Trophoblast cell (in vitro differentiated cells and primary cell): ENCODE data around the gene EIF3F.

Experiments
- DNase-seq, 2 donors: peaks; one replicate each; pipeline ENCODE4 v3.0.0-alpha.2; 2016
- H2AFZ ChIP-seq: 2 replicates; pipeline ENCODE4 v1.6.1; 2013; ENCODE audit warnings: low read length, moderate library complexity, mild to moderate bottlenecking; ENCODE audit not compliant: insufficient read depth, poor library complexity
- H2AK5ac ChIP-seq: 2 replicates; pipeline ENCODE4 v1.6.1; 2013; ENCODE audit warnings: mild to moderate bottlenecking, low read length
- H2BK120ac ChIP-seq: 2 replicates; pipeline ENCODE4 v1.6.1; 2013; ENCODE audit warnings: low read length, mild to moderate bottlenecking, moderate library complexity; ENCODE audit not compliant: insufficient read depth, poor library complexity
- H2BK12ac ChIP-seq: 2 replicates; pipeline ENCODE4 v1.6.1; 2013; ENCODE audit warnings: mild to moderate bottlenecking, low read length, moderate library complexity
- H2BK5ac ChIP-seq: 2 replicates; pipeline ENCODE4 v1.6.1; 2013; ENCODE audit warnings: low read length, low read depth, moderate library complexity, mild to moderate bottlenecking; ENCODE audit not compliant: poor library complexity
- H3K14ac ChIP-seq: 2 replicates; pipeline ENCODE4 v1.6.1; 2013; ENCODE audit warnings: mild to moderate bottlenecking, low read length
- H3K18ac ChIP-seq: 2 replicates; pipeline ENCODE4 v1.6.1; 2013; ENCODE audit warnings: mild to moderate bottlenecking, low read length
- H3K23ac ChIP-seq: 2 replicates; pipeline ENCODE4 v1.6.1; 2013; ENCODE audit warnings: low read length
- H3K27ac ChIP-seq: 2 replicates; pipeline ENCODE4 v1.5.1; 2013; ENCODE audit warnings: low read depth, mild to moderate bottlenecking, inconsistent platforms, low read length, moderate library complexity
- H3K27me3 ChIP-seq: 2 replicates; pipeline ENCODE4 v1.6.1; 2013; ENCODE audit warnings: inconsistent platforms, mild to moderate bottlenecking, low read length, moderate library complexity; ENCODE audit not compliant: insufficient read depth
- H3K36me3 ChIP-seq, 2 experiments: 1 replicate in 1 of 2; 2 replicates in 1 of 2; pipeline ENCODE4 v1.6.1; 2013; ENCODE audit warnings: low read length in 2 of 2, mild to moderate bottlenecking in 2 of 2, moderate library complexity in 1 of 2; ENCODE audit not compliant: insufficient read depth in 2 of 2, control insufficient read depth in 1 of 2
- H3K4ac ChIP-seq: 2 replicates; pipeline ENCODE4 v1.6.1; 2013; ENCODE audit warnings: low read depth, mild to moderate bottlenecking, low read length, moderate library complexity
- H3K4me1 ChIP-seq, 2 experiments: 1 replicate in 1 of 2; 2 replicates in 1 of 2; pipeline ENCODE4 v1.6.1; 2013; ENCODE audit warnings: low read length in 2 of 2, mild to moderate bottlenecking in 2 of 2, moderate library complexity in 1 of 2; ENCODE audit not compliant: insufficient read depth in 2 of 2, control insufficient read depth in 1 of 2
- H3K4me2 ChIP-seq: 2 replicates; pipeline ENCODE4 v1.6.1; 2013; ENCODE audit warnings: inconsistent platforms, mild to moderate bottlenecking, low read length, moderate library complexity
- H3K4me3 ChIP-seq: 2 replicates; pipeline ENCODE4 v1.5.1; 2013; ENCODE audit warnings: mild to moderate bottlenecking, low read depth, low read length, inconsistent platforms
- H3K79me1 ChIP-seq: one replicate; pipeline ENCODE4 v1.6.1; 2013; ENCODE audit warnings: low read length
- H3K79me2 ChIP-seq: 2 replicates; pipeline ENCODE4 v1.6.1; 2013; ENCODE audit warnings: low read length, mild to moderate bottlenecking; ENCODE audit not compliant: control insufficient read depth, insufficient read depth, poor library complexity
- H3K9ac ChIP-seq: 2 replicates; pipeline ENCODE4 v1.6.1; 2013; ENCODE audit warnings: mild to moderate bottlenecking, low read length
- H3K9me3 ChIP-seq: 2 replicates; pipeline ENCODE4 v1.6.1; 2013; ENCODE audit warnings: low read depth, mild to moderate bottlenecking, control low read depth, inconsistent platforms, low read length; ENCODE audit not compliant: insufficient read depth
- H4K12ac ChIP-seq: 2 replicates; pipeline ENCODE4 v1.6.1; 2013; ENCODE audit warnings: low read depth, mild to moderate bottlenecking, low read length, moderate library complexity
- H4K8ac ChIP-seq: 2 replicates; pipeline ENCODE4 v1.6.1; 2013; ENCODE audit warnings: low read depth, mild to moderate bottlenecking, low read length, moderate library complexity
- H4K91ac ChIP-seq: one replicate; pipeline ENCODE4 v1.6.1; 2013; ENCODE audit warnings: low read depth, mild to moderate bottlenecking, low read length, moderate library complexity
- WGBS: extraction: QIAGEN DNeasy Blood & Tissue Kit; methylation state at CpG from one replicate; pipeline ENCODE4 v1.1.7; 2013; ENCODE audit warnings: missing lambda C conversion rate; ENCODE audit not compliant: insufficient read length, insufficient coverage; ENCODE audit errors: extremely low coverage; 5-methylcytosine and 5-hydroxymethylcytosine counted together

EIF3F gene

GRCh38 chr11:8002676-8003075 is 15.5 kb downstream of the EIF3F start:
- no CpG with 5 or more reads among the region's 1 CpG for WGBS
- H4K12ac ChIP-seq = no peak overlapping the region

GRCh38 chr11:8003187-8003586 is 16.1 kb downstream of the EIF3F start:
- Histone ChIP-seq H3K4me2 (no peak overlapping the region), H3K27ac (no peak overlapping the region), H3K79me1 (no peaks in the 10 kb centered on the region), H3K9me3 (no peaks in the 10 kb centered on the region), H3K18ac (no peak overlapping the region), H4K91ac (no peak overlapping the region), H3K9ac (no peak overlapping the region), H3K27me3 (no peaks in the 10 kb centered on the region), H4K12ac (no peak overlapping the region), H3K4me1 (no peaks in the 10 kb centered on the region), H4K8ac (no peak overlapping the region), H2BK12ac (no peak overlapping the region), H2AK5ac (no peak overlapping the region), H3K4me3 (no peak overlapping the region), H2BK5ac (no peak overlapping the region), H3K36me3 (peaks cover 2 to 9% of the 10 kb centered on the region in 2 experiments), H3K4ac (no peak overlapping the region), H3K79me2 (no peaks in the 10 kb centered on the region), H3K14ac (no peak overlapping the region), H2AFZ (no peak overlapping the region), H3K23ac (no peak overlapping the region), H2BK120ac (no peak overlapping the region)
- no CpG with 5 or more reads among the region's 7 CpGs for WGBS
- DNase-seq = no peak

More at GRCh38 chr11:8002676-8003075, 15.5 kb downstream of the EIF3F start:
- Histone ChIP-seq H3K23ac (no peak overlapping the region), H3K27me3 (no peaks in the 10 kb centered on the region), H3K14ac (no peak overlapping the region), H2AFZ (no peak overlapping the region), H2AK5ac (no peak overlapping the region), H3K79me1 (no peaks in the 10 kb centered on the region), H4K91ac (no peak overlapping the region), H2BK120ac (no peak overlapping the region), H3K4me1 (no peaks in the 10 kb centered on the region), H3K36me3 (peaks cover 2 to 10% of the 10 kb centered on the region in 2 experiments), H3K9me3 (no peaks in the 10 kb centered on the region), H3K79me2 (no peaks in the 10 kb centered on the region), H3K18ac (no peak overlapping the region), H2BK12ac (no peak overlapping the region), H2BK5ac (no peak overlapping the region), H3K27ac (no peak overlapping the region), H4K8ac (no peak overlapping the region), H3K4me2 (no peak overlapping the region), H3K4ac (no peak overlapping the region), H3K9ac (no peak overlapping the region), H3K4me3 (no peak overlapping the region)
- DNase-seq = no peak

- no peak overlapping the region for H3K4ac ChIP-seq
- no peak overlapping the region for H2BK12ac ChIP-seq
- no peak overlapping the region for H2AFZ ChIP-seq
- no peak overlapping the region for H2AK5ac ChIP-seq
- no peak overlapping the region for H3K4me3 ChIP-seq
- H2BK120ac ChIP-seq = no peak overlapping the region
- WGBS = no CpG with 5 or more reads among the region's 2 CpGs
- H3K9me3 ChIP-seq = no peaks in the 10 kb centered on the region
- H3K4me1 ChIP-seq = no peaks in the 10 kb centered on the region
- DNase-seq = no peak
- H2BK5ac ChIP-seq = no peak overlapping the region
- no peak overlapping the region for H3K18ac ChIP-seq
- H4K12ac ChIP-seq = no peak overlapping the region
- H3K14ac ChIP-seq = no peak overlapping the region
- H3K4me2 ChIP-seq = no peak overlapping the region
- H3K23ac ChIP-seq = no peak overlapping the region
- no peaks in the 10 kb centered on the region for H3K27me3 ChIP-seq
- no peaks in the 10 kb centered on the region for H3K79me2 ChIP-seq
- H3K36me3 ChIP-seq = peaks cover 2 to 4% of the 10 kb centered on the region in 2 experiments
- no peak overlapping the region for H4K8ac ChIP-seq
- H4K91ac ChIP-seq = no peak overlapping the region
- H3K9ac ChIP-seq = no peak overlapping the region
- H3K79me1 ChIP-seq = no peaks in the 10 kb centered on the region
- H3K27ac ChIP-seq = no peak overlapping the region
These were observed 16.9 kb downstream of the EIF3F start for GRCh38 chr11:8004008-8004407.

- no peak overlapping the region for H3K4ac ChIP-seq
- H3K79me2 ChIP-seq = no peaks in the 10 kb centered on the region
- H3K18ac ChIP-seq = no peak overlapping the region
- H3K27ac ChIP-seq = no peak overlapping the region
- H4K91ac ChIP-seq = no peak overlapping the region
- H3K4me2 ChIP-seq = no peak overlapping the region
- H3K9ac ChIP-seq = no peak overlapping the region
- no peaks in the 10 kb centered on the region for H3K27me3 ChIP-seq
- H3K14ac ChIP-seq = no peak overlapping the region
- no peaks in the 10 kb centered on the region for H3K36me3 ChIP-seq
- H3K4me1 ChIP-seq = no peaks in the 10 kb centered on the region
- no peaks in the 10 kb centered on the region for H3K9me3 ChIP-seq
- no peak overlapping the region for H2BK120ac ChIP-seq
- no peak overlapping the region for H2AK5ac ChIP-seq
- DNase-seq = no peak
- H3K4me3 ChIP-seq = no peak overlapping the region
- H2BK5ac ChIP-seq = no peak overlapping the region
- H3K23ac ChIP-seq = no peak overlapping the region
- no peak overlapping the region for H2BK12ac ChIP-seq
- H4K12ac ChIP-seq = no peak overlapping the region
- no peak overlapping the region for H4K8ac ChIP-seq
- H3K79me1 ChIP-seq = no peaks in the 10 kb centered on the region
- H2AFZ ChIP-seq = no peak overlapping the region
These were observed 18.4 kb downstream of the EIF3F start for GRCh38 chr11:8005556-8005955.
